Muscle layer of duodenum (tissue), 2 donors: Measurements from ENCODE around the gene PLEKHG3.

ENCODE experiments used
- H3K27ac ChIP-seq: one replicate; pipeline ENCODE4 v1.7.0; 2013; ENCODE audit warnings: mild to moderate bottlenecking, low read length
- H3K27me3 ChIP-seq: one replicate; pipeline ENCODE4 v1.7.0; 2013; ENCODE audit warnings: low read depth, mild to moderate bottlenecking, control low read depth, low read length
- H3K36me3 ChIP-seq, 2 donors: one replicate each; pipeline ENCODE4 v1.7.0; 2013; ENCODE audit warnings: low read length in 2 of 2, control low read depth in 1 of 2, mild to moderate bottlenecking in 1 of 2; ENCODE audit not compliant: insufficient read depth in 2 of 2, control insufficient read depth in 1 of 2
- H3K4me1 ChIP-seq, 2 donors: one replicate each; pipeline ENCODE4 v1.7.0; 2013; ENCODE audit warnings: low read length in 2 of 2, mild to moderate bottlenecking in 2 of 2, control low read depth in 1 of 2, moderate library complexity in 1 of 2; ENCODE audit not compliant: insufficient read depth in 2 of 2, control insufficient read depth in 1 of 2
- H3K4me3 ChIP-seq, 2 donors: one replicate each; pipeline ENCODE4 v1.7.0; 2013; ENCODE audit warnings: low read length in 2 of 2, low read depth in 1 of 2, mild to moderate bottlenecking in 1 of 2
- H3K9me3 ChIP-seq, 2 donors: one replicate each; pipeline ENCODE4 v1.7.0; 2013; ENCODE audit warnings: low read length in 2 of 2, control low read depth in 1 of 2, mild to moderate bottlenecking in 1 of 2; ENCODE audit not compliant: control insufficient read depth in 1 of 2
- donor health status: healthy.

Gene PLEKHG3

GRCh38 chr14:64768401-64769095, 64.3 kb downstream of the PLEKHG3 start:
- Histone ChIP-seq H3K27ac (no peak overlapping the region), H3K4me3 (no peak overlapping the region), H3K36me3 (no peaks in the 10 kb centered on the region), H3K27me3 (no peaks in the 10 kb centered on the region), H3K9me3 (no peaks in the 10 kb centered on the region), H3K4me1 (peaks cover 0 to 7% of the 10 kb centered on the region in 2 donors)

- peaks cover 0 to 3% of the 10 kb centered on the region in 2 donors for H3K4me1 ChIP-seq
- H3K27ac ChIP-seq = no peak overlapping the region
- H3K27me3 ChIP-seq = no peaks in the 10 kb centered on the region
- H3K36me3 ChIP-seq = no peaks in the 10 kb centered on the region
- H3K4me3 ChIP-seq = no peak overlapping the region
- no peaks in the 10 kb centered on the region for H3K9me3 ChIP-seq
These were observed 65.1 kb downstream of the PLEKHG3 start for GRCh38 chr14:64769096-64770020.

GRCh38 chr14:64770751-64771150, 66.5 kb downstream of the PLEKHG3 start:
- H3K27me3 ChIP-seq = no peaks in the 10 kb centered on the region
- H3K9me3 ChIP-seq = no peaks in the 10 kb centered on the region
- H3K4me1 ChIP-seq = no peaks in the 10 kb centered on the region
- no peak overlapping the region for H3K4me3 ChIP-seq
- no peak overlapping the region for H3K27ac ChIP-seq
- H3K36me3 ChIP-seq = no peaks in the 10 kb centered on the region

GRCh38 chr14:64771161-64771560, 66.9 kb downstream of the PLEKHG3 start:
- no peaks in the 10 kb centered on the region for H3K36me3 ChIP-seq
- no peaks in the 10 kb centered on the region for H3K9me3 ChIP-seq
- H3K27me3 ChIP-seq = no peaks in the 10 kb centered on the region
- H3K4me1 ChIP-seq = no peaks in the 10 kb centered on the region
- H3K4me3 ChIP-seq = no peak overlapping the region
- H3K27ac ChIP-seq = no peak overlapping the region

GRCh38 chr14:64772397-64772950, 68.2 kb downstream of the PLEKHG3 start:
- Histone ChIP-seq H3K4me3 (no peak overlapping the region), H3K36me3 (no peaks in the 10 kb centered on the region), H3K27me3 (no peaks in the 10 kb centered on the region), H3K4me1 (peaks cover 0 to 1% of the 10 kb centered on the region in 2 donors), H3K9me3 (no peaks in the 10 kb centered on the region), H3K27ac (no peak overlapping the region)

- Histone ChIP-seq H3K36me3 (no peaks in the 10 kb centered on the region), H3K4me3 (no peak overlapping the region), H3K4me1 (peaks cover 0 to 7% of the 10 kb centered on the region in 2 donors), H3K27ac (no peak overlapping the region), H3K9me3 (no peaks in the 10 kb centered on the region), H3K27me3 (no peaks in the 10 kb centered on the region)
These were observed 68.8 kb downstream of the PLEKHG3 start for GRCh38 chr14:64773046-64773445.

- H3K27ac ChIP-seq = no peak overlapping the region
- H3K4me3 ChIP-seq = no peak overlapping the region
- no peaks in the 10 kb centered on the region for H3K9me3 ChIP-seq
- H3K36me3 ChIP-seq = no peaks in the 10 kb centered on the region
- no peaks in the 10 kb centered on the region for H3K27me3 ChIP-seq
- H3K4me1 ChIP-seq = peaks cover 0 to 11% of the 10 kb centered on the region in 2 donors
These were observed 69.4 kb downstream of the PLEKHG3 start for GRCh38 chr14:64773577-64773976.

GRCh38 chr14:64774272-64774671, 70.0 kb downstream of the PLEKHG3 start:
- Histone ChIP-seq H3K36me3 (no peaks in the 10 kb centered on the region), H3K9me3 (no peaks in the 10 kb centered on the region), H3K27me3 (no peaks in the 10 kb centered on the region), H3K27ac (no peak overlapping the region), H3K4me1 (peaks cover 0 to 11% of the 10 kb centered on the region in 2 donors), H3K4me3 (no peak overlapping the region)

GRCh38 chr14:64775081-64775777, 71.0 kb downstream of the PLEKHG3 start:
- Histone ChIP-seq H3K27me3 (no peaks in the 10 kb centered on the region), H3K36me3 (no peaks in the 10 kb centered on the region), H3K4me1 (peaks cover 0 to 11% of the 10 kb centered on the region in 2 donors), H3K9me3 (no peaks in the 10 kb centered on the region), H3K27ac (no peak overlapping the region), H3K4me3 (no peak overlapping the region)

- no peaks in the 10 kb centered on the region for H3K9me3 ChIP-seq
- no peak overlapping the region for H3K27ac ChIP-seq
These were observed 73.2 kb downstream of the PLEKHG3 start for GRCh38 chr14:64777461-64777860.

More at GRCh38 chr14:64777461-64777860, 73.2 kb downstream of the PLEKHG3 start:
- Histone ChIP-seq H3K36me3 (no peaks in the 10 kb centered on the region), H3K4me1 (peaks cover 0 to 11% of the 10 kb centered on the region in 2 donors), H3K27me3 (no peaks in the 10 kb centered on the region), H3K4me3 (no peak overlapping the region)
